NCI-H446 (cell line): ENCODE measurements around the gene RECK.

Source experiments
- DNase-seq, 2 experiments: peaks; one replicate each; lab custom pipeline; 2025; lab: John Stamatoyannopoulos, UW

RECK gene

GRCh38 chr9:36140086-36141084 lies 103.7 kb downstream of the RECK start:
- DNase-seq = no peak

DNA sequence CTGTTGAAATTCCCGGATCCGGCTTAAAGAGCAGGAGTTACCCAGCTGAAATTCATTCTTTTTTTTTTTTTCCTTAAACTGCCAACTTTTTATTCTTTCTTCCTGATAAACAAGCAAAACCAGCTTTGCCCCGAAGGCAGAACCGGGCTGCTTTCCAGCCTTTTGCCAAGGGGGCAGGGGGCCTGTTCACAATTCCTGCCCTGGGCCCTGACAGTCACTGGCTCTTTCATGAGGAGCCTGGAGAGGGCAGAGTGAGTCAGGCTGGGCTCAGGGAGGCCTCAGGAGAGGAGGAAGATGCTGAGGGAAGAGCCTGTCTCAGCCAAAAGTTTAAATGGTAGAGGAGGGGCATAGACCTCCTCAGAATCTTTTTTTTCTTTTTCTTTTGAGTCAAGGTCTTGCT lies 104.6 kb downstream of the RECK start:
- no peak for DNase-seq

- DNase-seq = no peak
Observed at GRCh38 chr9:36141761-36142160, 105.0 kb downstream of the RECK start.

DNA sequence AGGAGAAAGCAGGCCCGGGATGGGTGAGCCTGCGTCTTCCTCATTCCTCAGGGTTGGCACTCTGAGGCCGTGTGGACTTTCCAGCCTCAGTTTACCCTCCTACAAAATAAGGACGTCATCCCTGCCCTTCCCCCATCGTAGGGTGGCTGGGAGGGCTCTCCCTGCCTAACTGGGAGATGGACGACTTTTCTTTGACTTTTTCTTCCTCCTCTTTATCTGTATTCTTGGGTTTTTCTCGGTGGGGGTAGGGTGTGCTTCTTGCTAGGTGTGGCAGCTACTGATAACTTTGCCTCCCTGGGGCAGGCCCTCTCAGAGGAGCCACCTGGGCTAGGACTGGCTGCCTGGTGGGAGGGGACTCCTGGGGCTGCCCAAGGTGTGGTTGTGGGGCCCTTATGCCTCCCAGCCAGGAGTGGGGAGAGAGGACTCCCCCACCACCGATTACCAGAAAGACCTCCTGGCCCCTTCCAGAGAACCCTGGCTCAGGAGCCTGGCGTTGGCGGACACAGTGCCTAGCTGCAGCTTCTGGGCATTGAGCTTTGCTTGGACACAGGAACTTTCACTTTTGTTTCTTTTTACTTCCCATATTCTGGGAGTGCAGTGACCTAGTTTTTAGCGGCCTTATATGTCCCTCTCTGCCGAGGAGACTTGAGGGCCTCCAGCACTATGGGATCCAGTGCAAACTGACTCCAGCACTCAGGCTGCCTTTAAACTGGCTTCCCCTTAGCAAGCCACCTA lies 106.0 kb downstream of the RECK start:
- no peak for DNase-seq

DNA sequence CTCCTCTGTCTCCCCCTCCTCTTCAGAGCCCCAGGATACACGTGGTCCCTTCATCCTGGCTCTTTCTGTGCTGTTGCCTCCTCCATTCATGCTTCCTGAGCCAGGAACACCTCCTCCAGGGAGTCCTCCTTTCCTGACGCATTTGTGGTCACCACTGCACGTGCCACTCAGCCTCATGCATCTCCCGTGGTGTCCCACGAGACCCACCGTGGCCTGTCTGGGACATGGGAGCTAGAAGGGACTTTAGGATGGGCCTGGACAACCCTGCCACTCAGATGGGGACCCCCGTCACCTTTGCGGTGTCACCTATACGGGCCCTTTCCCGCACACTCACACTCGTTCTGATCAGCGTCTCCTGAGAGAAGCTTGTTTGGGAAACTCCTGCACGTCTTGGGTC lies 106.5 kb downstream of the RECK start:
- no peak for DNase-seq

DNA sequence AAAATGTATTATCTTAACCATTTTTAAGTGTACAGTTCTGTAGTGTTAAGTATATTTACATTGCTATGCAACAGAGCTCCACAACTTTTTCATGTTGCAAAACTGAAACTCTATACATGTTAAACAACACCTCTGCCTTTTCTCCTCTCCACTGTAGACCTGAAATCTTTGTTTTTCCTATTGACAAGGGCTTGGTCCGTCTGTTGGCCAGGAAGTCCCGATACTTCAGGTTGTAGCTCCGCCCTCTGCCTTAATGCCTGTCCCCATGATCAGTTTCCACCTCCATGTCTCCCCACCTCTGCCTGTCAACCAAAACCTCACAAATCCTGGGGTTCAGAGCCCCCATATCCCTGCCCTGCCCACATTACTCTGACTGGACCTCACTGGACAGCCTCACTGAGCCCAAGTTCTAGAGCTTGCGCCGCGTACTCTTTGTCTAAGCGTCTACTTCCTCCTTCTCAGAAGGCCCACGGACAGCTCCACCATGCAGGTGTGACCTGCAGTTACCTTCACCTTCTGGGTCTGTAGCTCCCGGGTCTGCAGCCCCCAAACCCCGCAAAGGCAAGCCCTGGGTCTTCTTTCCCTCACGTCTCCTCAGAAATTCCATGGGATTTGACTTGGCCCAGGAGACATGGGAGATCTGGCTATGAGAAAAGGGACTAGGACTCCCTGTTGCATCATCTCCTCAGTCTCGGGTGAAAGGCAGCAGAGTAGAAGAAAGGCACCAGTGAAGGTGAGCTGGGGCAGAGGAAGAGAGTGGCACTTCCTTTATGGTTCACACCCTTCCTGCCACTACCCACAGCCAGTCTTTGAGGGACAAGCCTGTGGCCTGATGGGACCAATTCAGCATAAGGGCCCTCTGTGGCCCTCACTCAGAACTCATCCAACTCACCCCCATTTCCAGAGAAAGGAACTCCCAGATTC lies 107.9 kb downstream of the RECK start:
- DNase-seq = no peak

GRCh38 chr9:36145970-36146369 lies 109.3 kb downstream of the RECK start:
- no peak for DNase-seq

- DNase-seq = no peak
Observed at GRCh38 chr9:36146651-36147050, 109.9 kb downstream of the RECK start.

- no peak for DNase-seq
Observed at GRCh38 chr9:36147441-36148175, 110.9 kb downstream of the RECK start.

- peak; percentile 28 to 85 for DNase-seq
Observed at GRCh38 chr9:36148311-36149051, 111.8 kb downstream of the RECK start.

- DNase-seq = no peak
Observed at GRCh38 chr9:36149197-36149596, 112.5 kb downstream of the RECK start.

- no peak for DNase-seq
Observed at GRCh38 chr9:36150574-36151315, 114.0 kb downstream of the RECK start.

DNA sequence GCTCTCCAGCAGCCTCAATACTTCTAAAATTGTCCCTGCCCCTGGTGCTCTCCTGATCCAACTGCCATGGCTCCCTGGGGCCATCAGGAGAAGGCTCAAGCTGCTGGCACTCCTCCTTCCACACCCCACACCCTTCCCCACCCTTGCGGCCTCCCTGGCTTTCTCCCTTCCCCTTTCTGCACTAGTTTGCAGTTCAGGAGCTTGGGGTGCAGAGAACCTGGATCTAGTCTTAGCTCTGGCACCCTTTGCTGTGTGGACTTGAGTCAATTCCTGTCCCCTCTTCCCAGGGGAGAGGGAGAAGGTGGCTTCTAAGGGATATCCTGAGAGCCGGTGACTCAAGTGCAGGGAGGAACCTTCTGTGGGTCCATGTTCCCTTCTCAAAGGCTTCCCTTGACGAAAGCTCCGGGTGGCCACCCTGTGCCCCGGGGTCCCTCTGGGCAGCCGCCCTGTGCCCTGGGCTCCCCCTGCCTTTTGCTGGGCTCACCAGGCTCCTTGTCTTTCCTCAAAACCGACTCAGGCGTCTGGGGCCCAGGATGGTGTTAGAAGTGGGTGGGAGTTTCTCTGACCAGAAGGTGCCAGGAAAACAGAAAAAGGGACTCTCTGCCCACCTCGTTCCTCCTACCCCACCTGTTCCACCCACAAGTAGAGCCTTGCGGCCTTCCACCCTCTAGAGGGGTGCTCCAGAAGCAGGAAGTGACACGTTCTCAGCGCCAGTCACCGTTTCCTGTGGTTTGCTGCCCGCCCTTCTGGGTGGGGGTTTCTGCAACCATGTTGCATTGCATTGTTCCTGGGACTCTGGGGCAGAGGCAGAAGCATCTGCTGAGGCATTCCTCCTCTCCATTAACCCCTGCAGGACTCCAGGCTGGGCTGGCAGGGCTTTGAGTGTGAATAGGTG lies 114.8 kb downstream of the RECK start:
- no peak for DNase-seq

GRCh38 chr9:36152741-36153438 lies 116.2 kb downstream of the RECK start:
- DNase-seq = no peak

GRCh38 chr9:36153746-36154145 lies 117.0 kb downstream of the RECK start:
- no peak for DNase-seq

DNA sequence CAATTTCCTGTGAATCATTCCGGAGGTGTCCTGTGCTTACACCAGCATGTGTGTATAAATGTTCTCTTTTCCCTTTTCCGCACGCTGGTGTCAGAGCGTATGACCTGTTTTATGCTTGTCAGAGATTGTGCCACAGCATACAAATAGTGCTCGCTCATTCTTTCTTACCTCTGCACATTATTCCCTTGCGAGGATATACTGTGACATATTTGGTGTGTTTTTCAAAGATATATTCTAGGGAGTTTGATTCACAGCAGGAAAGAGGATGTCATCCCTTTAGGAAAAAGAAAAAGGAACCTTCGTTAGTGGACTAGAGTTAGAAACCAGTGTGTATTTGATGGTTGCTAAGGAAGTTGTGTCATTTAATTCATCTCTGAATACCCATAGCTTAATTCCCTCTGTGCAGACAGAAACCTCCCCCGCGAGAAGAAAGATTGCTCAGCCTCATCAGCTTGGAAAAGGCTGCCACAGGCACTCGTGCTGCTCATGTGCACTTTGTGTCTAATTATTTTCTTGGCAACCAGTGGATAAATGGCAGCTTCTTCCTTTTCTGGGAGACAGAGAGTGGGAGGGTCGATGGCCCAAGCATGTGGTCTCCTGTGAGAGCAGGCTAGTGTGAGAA lies 117.7 kb downstream of the RECK start:
- peak; percentile 6 to 34 for DNase-seq

- no peak for DNase-seq
Observed at GRCh38 chr9:36156116-36156515, 119.4 kb downstream of the RECK start.

DNA sequence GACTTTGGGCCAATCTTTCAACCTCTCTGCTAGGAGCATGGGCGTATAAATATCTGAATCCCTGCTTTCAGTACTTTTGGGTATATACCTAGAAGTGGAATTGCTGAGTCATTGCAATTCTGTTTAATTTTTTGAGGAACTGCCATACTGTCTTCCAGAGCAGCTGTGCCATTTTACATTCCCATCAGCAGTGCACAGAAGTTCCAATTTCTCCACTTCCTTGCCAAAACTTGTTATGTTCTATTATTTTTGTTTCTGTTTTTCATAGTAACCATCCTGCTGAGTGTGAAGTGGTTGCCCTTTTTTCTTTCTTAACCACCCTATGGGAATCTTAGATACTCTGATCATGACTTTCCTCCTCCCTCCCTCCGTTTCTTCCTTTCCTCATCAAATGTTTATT lies 121.4 kb downstream of the RECK start:
- no peak for DNase-seq
